Measurements from ENCODE around the gene PIGH. TPM values are rescaled to one million over a fixed set of nuclear protein-coding genes. Genes with fewer than 3 reads are reported as not detected.

The PIGH gene
- total RNA-seq, 1 donor from 2014 or later = 15.8 TPM

- H3K36me3 ChIP-seq = no peaks in the 10 kb centered on the region
- H3K4me2 ChIP-seq = no peak overlapping the region
- no peak overlapping the region for H3K4me3 Mint-ChIP-seq
- no peak for DNase-seq (ENCODE audit: low spot score)
- no peaks in the 10 kb centered on the region for H4K20me1 ChIP-seq (ENCODE audit: low read depth)
- TF ChIP-seq EZH2phosphoT487 (IDR thresholded peaks at IDR 0.05) = no peak
- no peak for TF ChIP-seq CTCF (IDR thresholded peaks at IDR 0.05)
- no peak for TF ChIP-seq EZH2 (IDR thresholded peaks at IDR 0.05)
- H3K79me2 ChIP-seq (ENCODE audit: low read depth) = no peaks in the 10 kb centered on the region
- no peak overlapping the region for H3K27ac Mint-ChIP-seq
- H3K27me3 Mint-ChIP-seq (ENCODE audit: insufficient read depth, low read depth) = peaks cover 5% of the 10 kb centered on the region
- H2AFZ ChIP-seq (replicated peaks) = no peak overlapping the region
- no peak overlapping the region for H3K27ac ChIP-seq
- H3K4me1 Mint-ChIP-seq = no peaks in the 10 kb centered on the region
- no peaks in the 10 kb centered on the region for H3K4me1 ChIP-seq
- no peaks in the 10 kb centered on the region for H3K9me3 ChIP-seq (ENCODE audit: low read depth)
- no peak overlapping the region for H3K4me3 ChIP-seq
- H3K27me3 ChIP-seq = no peaks in the 10 kb centered on the region
- H3K9me3 Mint-ChIP-seq = no peaks in the 10 kb centered on the region
- peaks cover 4% of the 10 kb centered on the region for H3K36me3 Mint-ChIP-seq
- H3K9ac ChIP-seq = no peak overlapping the region
- no peaks in the 10 kb centered on the region for H3F3A ChIP-seq (ENCODE audit: low read depth)
Measured at GRCh38 chr14:67582061-67582460, 18.0 kb downstream of the PIGH start.

- TF ChIP-seq CTCF (IDR thresholded peaks at IDR 0.05) (no peak), EZH2phosphoT487 (IDR thresholded peaks at IDR 0.05) (no peak), EZH2 (IDR thresholded peaks at IDR 0.05) (no peak)
- Histone ChIP-seq H3K4me2 (no peak overlapping the region), H3F3A (ENCODE audit: low read depth) (no peaks in the 10 kb centered on the region), H2AFZ (replicated peaks) (no peak overlapping the region), H3K36me3 (no peaks in the 10 kb centered on the region), H4K20me1 (ENCODE audit: low read depth) (no peaks in the 10 kb centered on the region), H3K9me3 (ENCODE audit: low read depth) (no peaks in the 10 kb centered on the region), H3K4me3 (no peak overlapping the region), H3K9ac (no peak overlapping the region), H3K27ac (no peak overlapping the region), H3K79me2 (ENCODE audit: low read depth) (no peaks in the 10 kb centered on the region), H3K27me3 (no peaks in the 10 kb centered on the region), H3K4me1 (no peaks in the 10 kb centered on the region)
- DNase-seq (ENCODE audit: low spot score) = no peak
- Mint-ChIP-seq H3K9me3 (no peaks in the 10 kb centered on the region), H3K36me3 (peaks cover 4% of the 10 kb centered on the region), H3K4me3 (no peak overlapping the region), H3K4me1 (no peaks in the 10 kb centered on the region), H3K27me3 (ENCODE audit: insufficient read depth, low read depth) (peaks cover 5% of the 10 kb centered on the region), H3K27ac (no peak overlapping the region)
Measured at GRCh38 chr14:67581643-67582042, 18.4 kb downstream of the PIGH start.

- no peaks in the 10 kb centered on the region for H3K27me3 ChIP-seq
- peaks cover 3% of the 10 kb centered on the region for H3K27me3 Mint-ChIP-seq (ENCODE audit: insufficient read depth, low read depth)
- DNase-seq (ENCODE audit: low spot score) = no peak
- no peak overlapping the region for H3K4me2 ChIP-seq
- no peaks in the 10 kb centered on the region for H3K4me1 Mint-ChIP-seq
- no peaks in the 10 kb centered on the region for H3K36me3 Mint-ChIP-seq
- H3K36me3 ChIP-seq = no peaks in the 10 kb centered on the region
- no peak overlapping the region for H3K4me3 ChIP-seq
- H3K9me3 ChIP-seq (ENCODE audit: low read depth) = no peaks in the 10 kb centered on the region
- H2AFZ ChIP-seq (replicated peaks) = no peak overlapping the region
- H3K9me3 Mint-ChIP-seq = no peaks in the 10 kb centered on the region
- H3K27ac ChIP-seq = no peak overlapping the region
- H3K4me1 ChIP-seq = no peaks in the 10 kb centered on the region
- no peaks in the 10 kb centered on the region for H4K20me1 ChIP-seq (ENCODE audit: low read depth)
- TF ChIP-seq CTCF (IDR thresholded peaks at IDR 0.05) (no peak), EZH2phosphoT487 (IDR thresholded peaks at IDR 0.05) (no peak), EZH2 (IDR thresholded peaks at IDR 0.05) (no peak)
- no peaks in the 10 kb centered on the region for H3F3A ChIP-seq (ENCODE audit: low read depth)
- H3K9ac ChIP-seq = no peak overlapping the region
- H3K4me3 Mint-ChIP-seq = no peak overlapping the region
- no peak overlapping the region for H3K27ac Mint-ChIP-seq
- H3K79me2 ChIP-seq (ENCODE audit: low read depth) = no peaks in the 10 kb centered on the region
Measured at GRCh38 chr14:67580336-67581171, 19.5 kb downstream of the PIGH start.

Measured in neural progenitor cell (in vitro differentiated cells).